Mesenchymal stem cell (in vitro differentiated cells and primary cell): ENCODE measurements around the gene GABBR2.

Experiments used
- DNase-seq: peaks from one replicate; pipeline ENCODE4 v3.0.0-alpha.2; 2013
- H2AFZ ChIP-seq: one replicate; pipeline ENCODE4 v1.6.1; 2013; ENCODE audit warnings: low read depth, mild to moderate bottlenecking, control low read depth, inconsistent platforms, low read length, moderate library complexity
- H2AK5ac ChIP-seq: 2 replicates; pipeline ENCODE4 v1.6.1; 2013; ENCODE audit warnings: low read length, moderate library complexity, mild to moderate bottlenecking, inconsistent platforms; ENCODE audit not compliant: severe bottlenecking
- H2BK120ac ChIP-seq: one replicate; pipeline ENCODE4 v1.6.1; 2013; ENCODE audit warnings: low read depth, mild to moderate bottlenecking, inconsistent platforms, low read length, moderate library complexity
- H2BK12ac ChIP-seq, 2 experiments: one replicate each; pipeline ENCODE4 v1.6.1; 2013; ENCODE audit warnings: inconsistent platforms in 2 of 2, low read length in 2 of 2, mild to moderate bottlenecking in 2 of 2, moderate library complexity in 2 of 2, control low read depth in 1 of 2
- H2BK15ac ChIP-seq: one replicate; pipeline ENCODE4 v1.6.1; 2013; ENCODE audit warnings: mild to moderate bottlenecking, low read depth, inconsistent platforms; ENCODE audit not compliant: poor library complexity, severe bottlenecking
- H2BK5ac ChIP-seq: 2 replicates; pipeline ENCODE4 v1.6.1; 2013; ENCODE audit warnings: low read depth, mild to moderate bottlenecking, low read length, control low read depth, inconsistent platforms; ENCODE audit not compliant: poor library complexity, severe bottlenecking
- H3K14ac ChIP-seq, 2 experiments: one replicate each; pipeline ENCODE4 v1.6.1; 2013; ENCODE audit warnings: inconsistent platforms in 2 of 2, low read length in 2 of 2, control low read depth in 1 of 2, mild to moderate bottlenecking in 1 of 2, moderate library complexity in 1 of 2
- H3K18ac ChIP-seq, 2 experiments: one replicate each; pipeline ENCODE4 v1.6.1; 2013; ENCODE audit warnings: inconsistent platforms in 2 of 2, low read length in 2 of 2, control low read depth in 1 of 2, low read depth in 1 of 2, mild to moderate bottlenecking in 1 of 2
- H3K23ac ChIP-seq, 2 experiments: one replicate each; pipeline ENCODE4 v1.6.1; 2013; ENCODE audit warnings: inconsistent platforms in 2 of 2, low read length in 2 of 2, mild to moderate bottlenecking in 2 of 2, moderate library complexity in 2 of 2, control low read depth in 1 of 2
- H3K27ac ChIP-seq: 2 replicates; pipeline ENCODE4 v1.5.1; 2013; ENCODE audit warnings: mild to moderate bottlenecking, moderate library complexity, low read length, control low read depth, inconsistent platforms; ENCODE audit not compliant: poor library complexity, severe bottlenecking
- H3K27me3 ChIP-seq, 2 experiments: 2 replicates each; pipeline versions ENCODE4 v1.6.1 to v1.7.0; 2013; ENCODE audit warnings: low read length in 2 of 2, mild to moderate bottlenecking in 2 of 2, moderate library complexity in 2 of 2, control low read depth in 1 of 2, inconsistent platforms in 1 of 2; ENCODE audit not compliant: control insufficient read depth in 1 of 2, insufficient read depth in 1 of 2
- H3K36me3 ChIP-seq, 2 experiments: 2 replicates each; pipeline versions ENCODE4 v1.6.1 to v1.7.0; 2013; ENCODE audit warnings: low read length in 2 of 2, control low read depth in 1 of 2, inconsistent platforms in 1 of 2, low read depth in 1 of 2, mild to moderate bottlenecking in 1 of 2; ENCODE audit not compliant: insufficient read depth in 2 of 2, control insufficient read depth in 1 of 2
- H3K4ac ChIP-seq, 2 experiments: one replicate each; pipeline ENCODE4 v1.6.1; 2013; ENCODE audit warnings: inconsistent platforms in 2 of 2, low read length in 2 of 2, mild to moderate bottlenecking in 2 of 2, moderate library complexity in 2 of 2, control low read depth in 1 of 2, low read depth in 1 of 2
- H3K4me1 ChIP-seq: 2 replicates; pipeline ENCODE4 v1.6.1; 2013; ENCODE audit warnings: low read depth, low read length, control low read depth; ENCODE audit not compliant: control insufficient read depth, insufficient read depth
- H3K4me2 ChIP-seq: 2 replicates; pipeline ENCODE4 v1.6.1; 2013; ENCODE audit warnings: low read length, mild to moderate bottlenecking, inconsistent platforms; ENCODE audit not compliant: poor library complexity, severe bottlenecking
- H3K4me3 ChIP-seq, 2 experiments: 2 replicates each; pipeline versions ENCODE4 v1.5.1 to v1.7.0; 2013; ENCODE audit warnings: low read length in 2 of 2, mild to moderate bottlenecking in 2 of 2, control low read depth in 1 of 2, low read depth in 1 of 2; ENCODE audit not compliant: insufficient read depth in 1 of 2
- H3K79me1 ChIP-seq: replicated peaks from 2 replicates; pipeline ENCODE4 v1.6.1; 2013; ENCODE audit warnings: mild to moderate bottlenecking, control low read depth, low read length, inconsistent platforms; ENCODE audit not compliant: poor library complexity, severe bottlenecking
- H3K9ac ChIP-seq: 2 replicates; pipeline ENCODE4 v1.7.0; 2013; ENCODE audit warnings: mild to moderate bottlenecking, low read length, moderate library complexity
- H3K9me3 ChIP-seq: 2 replicates; pipeline ENCODE4 v1.7.0; 2013; ENCODE audit warnings: mild to moderate bottlenecking, low read length; ENCODE audit not compliant: control insufficient read depth
- H4K8ac ChIP-seq: one replicate; pipeline ENCODE4 v1.6.1; 2013; ENCODE audit warnings: inconsistent platforms, mild to moderate bottlenecking, low read length, moderate library complexity
- H4K91ac ChIP-seq: one replicate; pipeline ENCODE4 v1.6.1; 2013; ENCODE audit warnings: mild to moderate bottlenecking, low read length, inconsistent platforms
- WGBS: methylation state at CpG from one replicate; pipeline ENCODE4 v1.1.7; 2013; ENCODE audit warnings: mixed read lengths; 5-methylcytosine and 5-hydroxymethylcytosine counted together

The GABBR2 gene

DNA sequence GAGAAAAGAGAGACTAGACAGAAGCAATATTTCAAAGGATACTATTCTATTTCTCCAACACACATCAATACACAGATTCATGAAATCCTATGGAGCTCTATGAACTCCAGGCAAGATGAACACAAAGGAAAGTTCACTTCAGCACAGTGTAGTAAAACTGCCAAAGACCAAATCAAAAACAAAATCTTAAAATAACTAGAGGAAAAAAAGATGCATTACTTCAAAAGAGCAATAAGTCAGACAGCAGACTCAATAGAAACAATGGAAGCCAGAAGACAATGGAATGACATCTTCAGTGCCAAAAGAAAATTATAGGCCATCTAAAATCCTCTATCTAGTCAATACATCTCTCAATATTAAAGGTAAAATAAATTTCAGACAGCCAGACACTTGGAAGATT is 248.0 kb downstream of the GABBR2 start:
- Histone ChIP-seq H2AFZ (no peak overlapping the region), H3K4me2 (no peak overlapping the region), H3K23ac (no peak overlapping the region), H3K4me1 (no peaks in the 10 kb centered on the region), H3K36me3 (no peaks in the 10 kb centered on the region), H3K4me3 (no peak overlapping the region), H3K9me3 (peaks cover 54% of the 10 kb centered on the region), H3K9ac (no peak overlapping the region), H2BK120ac (no peak overlapping the region), H3K27ac (no peak overlapping the region), H2BK12ac (no peak overlapping the region), H2BK15ac (no peak overlapping the region), H2AK5ac (no peak overlapping the region), H3K14ac (no peak overlapping the region), H2BK5ac (no peak overlapping the region), H4K8ac (no peak overlapping the region), H3K18ac (no peak overlapping the region), H3K4ac (no peak overlapping the region), H3K27me3 (peaks cover 0 to 9% of the 10 kb centered on the region in 2 experiments), H3K79me1 (no peaks in the 10 kb centered on the region), H4K91ac (no peak overlapping the region)
- no peak for DNase-seq

DNA sequence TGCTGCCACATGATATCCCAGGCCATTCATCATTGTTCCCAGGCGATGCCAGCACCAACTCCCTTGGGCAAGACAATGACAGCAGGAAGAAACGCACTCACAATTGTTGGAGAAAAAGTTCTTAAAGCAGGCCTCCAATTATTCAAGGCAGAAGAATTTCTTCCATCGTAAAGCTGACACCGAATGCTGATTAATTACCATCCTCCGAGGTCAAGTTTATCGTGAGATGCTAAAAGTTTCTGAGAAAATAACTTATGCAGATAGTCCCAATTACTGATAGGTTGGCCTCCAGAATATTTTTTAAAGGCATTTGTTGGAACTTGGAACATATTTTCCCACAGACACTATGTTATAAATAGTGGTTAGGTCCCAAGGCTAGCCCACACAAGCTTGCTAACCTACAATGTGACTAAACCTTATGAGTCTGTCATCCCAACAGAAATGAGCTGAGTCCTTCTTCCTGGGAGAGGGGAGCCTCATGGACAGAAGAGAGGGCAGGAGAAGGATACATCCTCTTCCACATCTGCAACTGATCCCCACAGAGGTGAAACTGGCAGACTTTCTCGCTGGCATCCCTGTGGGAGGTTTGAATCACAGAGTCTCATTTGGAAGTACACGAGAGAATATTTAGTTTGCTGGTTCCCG is 250.9 kb downstream of the GABBR2 start:
- no peak overlapping the region for H2BK15ac ChIP-seq
- no peak overlapping the region for H3K4ac ChIP-seq
- no peak overlapping the region for H3K9ac ChIP-seq
- no peak overlapping the region for H2AK5ac ChIP-seq
- no peak overlapping the region for H3K27ac ChIP-seq
- H4K8ac ChIP-seq: no peak overlapping the region
- no peaks in the 10 kb centered on the region for H3K36me3 ChIP-seq
- DNase-seq: peak; percentile 33
- H2AFZ ChIP-seq: no peak overlapping the region
- H2BK5ac ChIP-seq: no peak overlapping the region
- H2BK12ac ChIP-seq: no peak overlapping the region
- no peak overlapping the region for H3K14ac ChIP-seq
- H3K79me1 ChIP-seq: no peaks in the 10 kb centered on the region
- no peak overlapping the region for H4K91ac ChIP-seq
- H2BK120ac ChIP-seq: no peak overlapping the region
- H3K23ac ChIP-seq: no peak overlapping the region
- peaks cover 0 to 17% of the 10 kb centered on the region in 2 experiments for H3K27me3 ChIP-seq
- H3K4me1 ChIP-seq: no peaks in the 10 kb centered on the region
- WGBS: 66% methylated on average over 9 of the region's 9 CpGs
- H3K18ac ChIP-seq: no peak overlapping the region
- H3K9me3 ChIP-seq: peaks cover 46% of the 10 kb centered on the region
- H3K4me3 ChIP-seq: no peak overlapping the region
- H3K4me2 ChIP-seq: no peak overlapping the region

DNA sequence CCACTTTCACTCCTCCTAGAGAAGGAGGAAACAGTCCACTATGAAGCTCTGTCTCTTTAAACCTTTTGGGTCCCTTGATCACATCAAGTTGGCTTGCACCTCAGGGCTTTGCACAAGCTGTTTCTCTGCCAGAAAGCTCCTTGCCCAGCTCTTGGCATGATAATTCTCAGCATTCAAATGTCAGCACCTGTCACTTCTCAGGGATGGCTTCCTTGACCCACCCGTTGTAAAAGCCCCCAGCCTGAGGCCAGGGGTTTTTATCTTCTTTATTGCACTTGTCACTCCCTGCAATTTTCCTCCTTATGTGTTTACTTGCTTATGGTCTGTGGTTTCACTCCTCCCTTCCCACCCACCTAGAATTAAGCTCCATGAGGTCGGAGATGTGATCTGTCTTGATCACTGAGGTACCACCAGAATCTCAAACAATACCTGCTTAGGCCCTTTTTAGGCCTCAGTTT is 252.6 kb downstream of the GABBR2 start:
- no peak overlapping the region for H2BK12ac ChIP-seq
- 77% methylated on average over 2 of the region's 2 CpGs for WGBS
- H3K4ac ChIP-seq: no peak overlapping the region

DNA sequence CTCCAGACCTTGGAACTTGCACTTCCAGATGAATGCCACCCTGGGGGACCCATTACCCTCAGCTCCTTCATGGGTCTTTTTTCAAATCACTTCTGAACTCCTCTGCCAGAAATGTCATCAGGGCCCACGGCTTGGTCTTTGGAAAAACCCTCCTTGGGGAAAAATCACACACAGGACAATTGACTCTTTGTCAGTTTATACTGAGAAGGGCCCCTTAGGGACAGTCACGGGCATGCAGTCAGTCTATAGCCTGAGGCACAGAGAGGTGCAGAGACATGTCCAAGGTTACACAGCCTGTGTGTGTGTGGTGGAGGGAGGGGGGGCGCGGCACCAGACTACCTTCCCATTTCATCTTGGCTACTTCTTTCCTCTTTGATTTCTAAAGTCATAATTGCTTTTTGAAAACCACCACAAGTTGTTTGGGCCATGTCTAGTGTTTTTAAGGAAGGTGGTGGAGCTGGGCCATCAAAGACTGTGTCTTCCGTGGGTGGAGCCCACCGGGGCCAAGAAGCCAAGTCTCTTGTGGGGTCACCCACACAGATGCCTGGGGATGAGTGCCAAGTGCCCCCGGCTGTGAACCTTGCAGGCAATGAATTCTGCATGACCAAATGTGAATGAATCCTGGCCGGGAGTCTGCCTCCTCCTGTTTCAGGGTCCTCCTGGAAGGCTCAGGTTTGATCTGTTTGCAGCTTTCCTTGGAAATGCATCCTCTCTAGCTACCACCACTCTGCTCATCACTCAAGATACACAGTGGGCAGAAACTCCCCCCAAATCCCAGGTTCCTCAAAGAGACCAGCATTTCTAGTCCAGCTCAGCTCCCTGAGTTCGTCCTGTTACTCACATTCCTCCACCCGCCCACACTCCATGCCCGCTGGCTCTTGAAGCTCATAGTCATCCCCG is 253.2 kb downstream of the GABBR2 start:
- no peak overlapping the region for H4K8ac ChIP-seq
- no peaks in the 10 kb centered on the region for H3K79me1 ChIP-seq
- no peak overlapping the region for H3K9ac ChIP-seq
- no peak overlapping the region for H3K27ac ChIP-seq
- H3K4ac ChIP-seq: no peak overlapping the region
- H2BK5ac ChIP-seq: no peak overlapping the region
- H3K14ac ChIP-seq: no peak overlapping the region
- H2AK5ac ChIP-seq: no peak overlapping the region
- no peak overlapping the region for H3K4me2 ChIP-seq
- no peak overlapping the region for H2AFZ ChIP-seq
- no peak overlapping the region for H3K18ac ChIP-seq
- H3K4me1 ChIP-seq: no peaks in the 10 kb centered on the region
- H4K91ac ChIP-seq: no peak overlapping the region
- no peak overlapping the region for H2BK120ac ChIP-seq
- H2BK15ac ChIP-seq: no peak overlapping the region
- WGBS: 75% methylated on average over 10 of the region's 12 CpGs
- H3K27me3 ChIP-seq: peaks cover 0 to 26% of the 10 kb centered on the region in 2 experiments
- H3K9me3 ChIP-seq: peaks cover 26% of the 10 kb centered on the region
- DNase-seq: no peak
- H3K4me3 ChIP-seq: no peak overlapping the region
- no peak overlapping the region for H3K23ac ChIP-seq
- H3K36me3 ChIP-seq: no peaks in the 10 kb centered on the region
- H2BK12ac ChIP-seq: no peak overlapping the region

More for the DNA sequence above, 252.6 kb downstream of the GABBR2 start:
- H3K9me3 ChIP-seq: peaks cover 29% of the 10 kb centered on the region
- no peak overlapping the region for H2AK5ac ChIP-seq
- H3K9ac ChIP-seq: no peak overlapping the region
- H2BK5ac ChIP-seq: no peak overlapping the region
- H3K18ac ChIP-seq: no peak overlapping the region
- no peak overlapping the region for H2BK15ac ChIP-seq
- peaks cover 0 to 26% of the 10 kb centered on the region in 2 experiments for H3K27me3 ChIP-seq
- H4K91ac ChIP-seq: no peak overlapping the region
- no peak for DNase-seq
- no peaks in the 10 kb centered on the region for H3K4me1 ChIP-seq
- no peak overlapping the region for H2BK120ac ChIP-seq
- H2AFZ ChIP-seq: no peak overlapping the region
- no peaks in the 10 kb centered on the region for H3K36me3 ChIP-seq
- H3K27ac ChIP-seq: no peak overlapping the region
- no peak overlapping the region for H3K4me3 ChIP-seq
- no peak overlapping the region for H3K23ac ChIP-seq
- H3K4me2 ChIP-seq: no peak overlapping the region
- H4K8ac ChIP-seq: no peak overlapping the region
- H3K79me1 ChIP-seq: no peaks in the 10 kb centered on the region
- H3K14ac ChIP-seq: no peak overlapping the region
